HepG2 (cell line): Measurements from ENCODE around the gene PNRC1. TPM values are rescaled to one million over a fixed set of nuclear protein-coding genes. Genes with fewer than 3 reads are reported as not detected.

ENCODE experiments used
- CEBPB ChIP-seq: IDR thresholded peaks from 2 replicates; pipeline ENCODE4 v1.6.1; 2011; ENCODE audit warnings: low read depth, low read length, improper control_type of control experiment, borderline replicate concordance
- DR1 ChIP-seq: sonication (generic); formaldehyde crosslinking; IDR thresholded peaks from 2 replicates; pipeline ENCODE4 v1.8.0; 2021; ENCODE audit warnings: mild to moderate bottlenecking, missing genetic modification reagents, inconsistent platforms
- GATAD2A ChIP-seq: IDR thresholded peaks from 2 replicates; pipeline ENCODE4 v1.6.1; 2016
- ISL2 ChIP-seq: sonication (generic); formaldehyde crosslinking; IDR thresholded peaks from 2 replicates; pipeline ENCODE4 v1.5.0; 2020; ENCODE audit warnings: missing genetic modification reagents
- JUN ChIP-seq: sonication (generic); formaldehyde crosslinking; IDR thresholded peaks from 2 replicates; pipeline ENCODE4 v1.4.0; 2020; ENCODE audit warnings: mild to moderate bottlenecking, missing genetic modification reagents
- KDM5B ChIP-seq: sonication (generic); formaldehyde crosslinking; IDR thresholded peaks from 2 replicates; pipeline ENCODE4 v1.4.0; 2020; ENCODE audit warnings: missing genetic modification reagents, mild to moderate bottlenecking, borderline replicate concordance
- KLF13 ChIP-seq: sonication (generic); formaldehyde crosslinking; IDR thresholded peaks from 2 replicates; pipeline ENCODE4 v1.4.0; 2020; ENCODE audit warnings: mild to moderate bottlenecking, missing genetic modification reagents
- KMT2B ChIP-seq: IDR thresholded peaks from 2 replicates; pipeline ENCODE4 v1.6.1; 2016; ENCODE audit warnings: missing genetic modification reagents, missing compliant biosample characterization
- NFIB ChIP-seq: sonication (generic); formaldehyde crosslinking; IDR thresholded peaks from 2 replicates; pipeline ENCODE4 v1.9.0; 2021; ENCODE audit warnings: missing genetic modification reagents, mild to moderate bottlenecking, borderline replicate concordance
- POGZ ChIP-seq: sonication (generic); formaldehyde crosslinking; IDR thresholded peaks from 2 replicates; pipeline ENCODE4 v1.4.0; 2020; ENCODE audit warnings: mild to moderate bottlenecking, missing genetic modification reagents
- PTBP1 ChIP-seq: fragments of 200-400 bp; formaldehyde crosslinking; IDR thresholded peaks from 2 replicates; pipeline ENCODE4 v1.6.1; 2018; ENCODE audit warnings: low read length, low read depth; ENCODE audit not compliant: poor library complexity, severe bottlenecking
- RFXAP ChIP-seq: sonication (generic); formaldehyde crosslinking; IDR thresholded peaks from 2 replicates; pipeline ENCODE4 v1.4.0; 2020; ENCODE audit warnings: missing genetic modification reagents, borderline replicate concordance
- SOX6 ChIP-seq, 2 experiments: fragments of 450-650 bp in 1 of 2; sonication (generic) in 1 of 2; formaldehyde crosslinking in 1 of 2; IDR thresholded peaks; 2 replicates each; pipeline versions ENCODE4 v1.4.0 to v1.6.1; 2017 to 2020; ENCODE audit warnings: antibody characterized with exemption in 1 of 2, mild to moderate bottlenecking in 1 of 2, missing genetic modification reagents in 1 of 2
- TEAD3 ChIP-seq: optimal IDR thresholded peaks from 2 replicates; pipeline ENCODE3; 2016; ENCODE audit warnings: borderline replicate concordance
- TEF ChIP-seq: sonication (generic); formaldehyde crosslinking; IDR thresholded peaks from 2 replicates; pipeline ENCODE4 v1.5.0; 2020; ENCODE audit warnings: missing genetic modification reagents
- XBP1 ChIP-seq: sonication (generic); formaldehyde crosslinking; IDR thresholded peaks from 2 replicates; pipeline ENCODE4 v1.5.0; 2020; ENCODE audit warnings: missing genetic modification reagents
- ZFAT ChIP-seq: sonication (generic); formaldehyde crosslinking; conservative IDR thresholded peaks from 2 replicates; pipeline ENCODE4 v1.8.1; 2023; ENCODE audit warnings: missing genetic modification reagents, inconsistent platforms
- ZMYM3 ChIP-seq: sonication (generic); formaldehyde crosslinking; IDR thresholded peaks from 2 replicates; pipeline ENCODE4 v1.5.1; 2020; ENCODE audit warnings: mild to moderate bottlenecking, missing genetic modification reagents
- ZMYM4 ChIP-seq: sonication (generic); formaldehyde crosslinking; IDR thresholded peaks from 2 replicates; pipeline ENCODE4 v1.8.1; 2023; ENCODE audit warnings: mild to moderate bottlenecking, missing genetic modification reagents
- ZNF205 ChIP-seq: IDR thresholded peaks from 2 replicates; pipeline ENCODE4 v1.6.1; 2018; ENCODE audit warnings: missing biosample characterization, missing genetic modification reagents
- ZNF230 ChIP-seq: sonication (generic); formaldehyde crosslinking; IDR thresholded peaks from 2 replicates; pipeline ENCODE4 v1.4.0; 2020; ENCODE audit warnings: mild to moderate bottlenecking, missing genetic modification reagents
- ZNF7 ChIP-seq: IDR thresholded peaks from 2 replicates; pipeline ENCODE4 v1.6.1; 2016; ENCODE audit warnings: missing biosample characterization, missing genetic modification reagents
- ZNF704 ChIP-seq: sonication (generic); formaldehyde crosslinking; IDR thresholded peaks from 2 replicates; pipeline ENCODE4 v1.8.1; 2023; ENCODE audit warnings: mild to moderate bottlenecking, inconsistent platforms, moderate library complexity, missing genetic modification reagents, borderline replicate concordance
- ZSCAN31 ChIP-seq: sonication (generic); formaldehyde crosslinking; IDR thresholded peaks from 2 replicates; pipeline ENCODE4 v1.5.0; 2020; ENCODE audit warnings: low read depth, mild to moderate bottlenecking, missing genetic modification reagents
- polyA plus RNA-seq, 8 experiments: library from polyadenylated mRNA; depleted of rRNA in 3 of 8; stranded (reverse) in 7 of 8; unstranded in 1 of 8; fragments of >200 nt; fragmentation: Illumina TruSeq in 4 of 8; extraction: Trizol in 4 of 8; gene quantifications; 2 replicates each; pipeline versions ENCODE4 v1.2.1 to v1.2.3, GENCODE V29; 2011 to 2016; ENCODE audit warnings: low read depth in 4 of 8, missing spikeins in 1 of 8, mixed read lengths in 1 of 8; ENCODE audit not compliant: insufficient read depth in 1 of 8
- total RNA-seq, 5 experiments: library from RNA; depleted of rRNA; stranded (reverse); fragments of >200 nt; fragmentation: Illumina TruSeq; extraction: Trizol; gene quantifications; 2 replicates each; pipeline ENCODE4 v1.2.3, GENCODE V29; 2016; ENCODE audit warnings: low read depth in 1 of 5
- TF ChIP-seq, protein P1 (sequence below): sonication (generic); formaldehyde crosslinking; IDR thresholded peaks from 2 replicates; pipeline ENCODE4 v1.5.1; 2020; ENCODE audit warnings: mild to moderate bottlenecking, missing genetic modification reagents, borderline replicate concordance

PNRC1 gene
- total and polyA plus RNA-seq, 2 of the 13 experiments (the other 11 are each of a cell fraction or from before 2014, with no cell fraction given): 17.6 to 36.0 TPM

DNA sequence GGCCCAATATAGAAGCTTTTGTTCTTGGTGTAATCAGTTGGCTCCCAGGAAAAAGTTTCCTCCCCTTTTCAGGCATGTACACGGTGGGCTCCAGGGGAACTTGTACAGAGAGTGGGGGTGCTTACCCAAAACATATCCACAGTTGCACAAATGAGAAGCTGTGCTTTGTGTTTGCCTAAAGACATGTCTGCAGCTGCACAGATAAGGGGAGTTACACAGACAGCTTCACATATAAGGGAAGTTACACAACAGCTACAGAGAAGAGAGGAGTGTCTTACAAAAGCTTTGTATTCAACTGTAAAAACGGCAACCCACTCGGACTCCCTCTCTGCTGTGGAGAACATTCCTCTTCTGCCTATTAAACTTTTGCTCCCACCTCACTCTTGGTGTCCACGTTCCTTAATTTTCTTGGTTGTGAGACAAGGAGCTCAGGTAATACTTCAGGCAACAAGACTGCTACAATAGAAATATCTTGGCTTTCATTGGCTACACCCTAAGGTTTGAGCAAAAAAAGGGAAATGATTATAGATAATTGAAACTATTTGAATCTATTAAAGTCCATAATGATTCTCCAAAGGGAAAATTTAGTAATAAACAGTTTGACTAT lies 7.4 kb upstream of the PNRC1 start (continued):
- no peak for TF ChIP-seq ZNF704 (CRISPR knock-in tag)
- TF ChIP-seq KLF13 (CRISPR knock-in tag): no peak
- TF ChIP-seq KMT2B (CRISPR knock-in tag): 0 out of 2 replicates have a peak, but pooled peaks have one; percentile 26
- TF ChIP-seq, protein P1, sequence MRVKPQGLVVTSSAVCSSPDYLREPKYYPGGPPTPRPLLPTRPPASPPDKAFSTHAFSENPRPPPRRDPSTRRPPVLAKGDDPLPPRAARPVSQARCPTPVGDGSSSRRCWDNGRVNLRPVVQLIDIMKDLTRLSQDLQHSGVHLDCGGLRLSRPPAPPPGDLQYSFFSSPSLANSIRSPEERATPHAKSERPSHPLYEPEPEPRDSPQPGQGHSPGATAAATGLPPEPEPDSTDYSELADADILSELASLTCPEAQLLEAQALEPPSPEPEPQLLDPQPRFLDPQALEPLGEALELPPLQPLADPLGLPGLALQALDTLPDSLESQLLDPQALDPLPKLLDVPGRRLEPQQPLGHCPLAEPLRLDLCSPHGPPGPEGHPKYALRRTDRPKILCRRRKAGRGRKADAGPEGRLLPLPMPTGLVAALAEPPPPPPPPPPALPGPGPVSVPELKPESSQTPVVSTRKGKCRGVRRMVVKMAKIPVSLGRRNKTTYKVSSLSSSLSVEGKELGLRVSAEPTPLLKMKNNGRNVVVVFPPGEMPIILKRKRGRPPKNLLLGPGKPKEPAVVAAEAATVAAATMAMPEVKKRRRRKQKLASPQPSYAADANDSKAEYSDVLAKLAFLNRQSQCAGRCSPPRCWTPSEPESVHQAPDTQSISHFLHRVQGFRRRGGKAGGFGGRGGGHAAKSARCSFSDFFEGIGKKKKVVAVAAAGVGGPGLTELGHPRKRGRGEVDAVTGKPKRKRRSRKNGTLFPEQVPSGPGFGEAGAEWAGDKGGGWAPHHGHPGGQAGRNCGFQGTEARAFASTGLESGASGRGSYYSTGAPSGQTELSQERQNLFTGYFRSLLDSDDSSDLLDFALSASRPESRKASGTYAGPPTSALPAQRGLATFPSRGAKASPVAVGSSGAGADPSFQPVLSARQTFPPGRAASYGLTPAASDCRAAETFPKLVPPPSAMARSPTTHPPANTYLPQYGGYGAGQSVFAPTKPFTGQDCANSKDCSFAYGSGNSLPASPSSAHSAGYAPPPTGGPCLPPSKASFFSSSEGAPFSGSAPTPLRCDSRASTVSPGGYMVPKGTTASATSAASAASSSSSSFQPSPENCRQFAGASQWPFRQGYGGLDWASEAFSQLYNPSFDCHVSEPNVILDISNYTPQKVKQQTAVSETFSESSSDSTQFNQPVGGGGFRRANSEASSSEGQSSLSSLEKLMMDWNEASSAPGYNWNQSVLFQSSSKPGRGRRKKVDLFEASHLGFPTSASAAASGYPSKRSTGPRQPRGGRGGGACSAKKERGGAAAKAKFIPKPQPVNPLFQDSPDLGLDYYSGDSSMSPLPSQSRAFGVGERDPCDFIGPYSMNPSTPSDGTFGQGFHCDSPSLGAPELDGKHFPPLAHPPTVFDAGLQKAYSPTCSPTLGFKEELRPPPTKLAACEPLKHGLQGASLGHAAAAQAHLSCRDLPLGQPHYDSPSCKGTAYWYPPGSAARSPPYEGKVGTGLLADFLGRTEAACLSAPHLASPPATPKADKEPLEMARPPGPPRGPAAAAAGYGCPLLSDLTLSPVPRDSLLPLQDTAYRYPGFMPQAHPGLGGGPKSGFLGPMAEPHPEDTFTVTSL (CRISPR knock-in tag): peak; percentile 36; the same call in 1 of the 2 replicates
- TF ChIP-seq TEAD3 (CRISPR knock-in tag): peak; percentile 10
- TF ChIP-seq JUN: no peak
- no peak for TF ChIP-seq ZMYM3
- TF ChIP-seq ZFAT (CRISPR knock-in tag): no peak
- no peak for TF ChIP-seq ZSCAN31 (CRISPR knock-in tag)
- TF ChIP-seq XBP1: no peak
- no peak for TF ChIP-seq ISL2 (CRISPR knock-in tag)
- no peak for TF ChIP-seq ZNF7 (CRISPR knock-in tag)
- no peak for TF ChIP-seq PTBP1
- no peak for TF ChIP-seq SOX6 (IDR thresholded peaks at IDR 0.05)
- TF ChIP-seq SOX6 (CRISPR knock-in tag; IDR thresholded peaks at IDR 0.05): 0 out of 2 replicates have a peak, but pooled peaks have one; percentile 17
- peak; percentile 72; the same call in 1 of the 2 replicates for TF ChIP-seq CEBPB
- TF ChIP-seq POGZ (CRISPR knock-in tag): no peak
- no peak for TF ChIP-seq DR1 (CRISPR knock-in tag)
- 0 out of 2 replicates have a peak, but pooled peaks have one; percentile 20 for TF ChIP-seq ZMYM4 (CRISPR knock-in tag)
- TF ChIP-seq KDM5B (CRISPR knock-in tag): no peak
- TF ChIP-seq ZNF230 (CRISPR knock-in tag): no peak
- 0 out of 2 replicates have a peak, but pooled peaks have one; percentile 28 for TF ChIP-seq ZNF205 (CRISPR knock-in tag)
- no peak for TF ChIP-seq RFXAP (CRISPR knock-in tag)
- peak; percentile 87 for TF ChIP-seq TEF (CRISPR knock-in tag)
- peak; percentile 71 for TF ChIP-seq GATAD2A (CRISPR knock-in tag)
- TF ChIP-seq NFIB: no peak
